Glomerular visceral epithelial cell (primary cell): ENCODE data around the gene SMYD4.

Experiments used
- DNase-seq: peaks from one replicate; pipeline ENCODE4 v3.0.0-alpha.2; 2016; ENCODE audit errors: extremely low spot score

SMYD4 gene

GRCh38 chr17:1732241-1732832 lies 97.4 kb downstream of the SMYD4 start:
- DNase-seq = no peak

- DNase-seq = no peak
Measured at GRCh38 chr17:1731194-1731506, 98.6 kb downstream of the SMYD4 start.

GRCh38 chr17:1730326-1731193 lies 99.1 kb downstream of the SMYD4 start:
- DNase-seq = peak; percentile 87

GRCh38 chr17:1729966-1730325 lies 99.8 kb downstream of the SMYD4 start:
- no peak for DNase-seq
